Stimulated activated CD4-positive, alpha-beta T cell treated with anti-CD3 and anti-CD28 coated beads, Interleukin-12 subunit alpha, Interleukin-12 subunit beta, amount 100 ng/mL, for 4 hours (primary cell): ENCODE data around the gene NMBR.
"Not testable (repeated sequence)": the region's sequence is repeated elsewhere in the genome, so short reads cannot be mapped to it uniquely, and the experiment has no call there.

ENCODE experiments used
- DNase-seq: peaks from one replicate; pipeline ENCODE4 v3.0.0-alpha.2; 2020

The NMBR gene

DNA sequence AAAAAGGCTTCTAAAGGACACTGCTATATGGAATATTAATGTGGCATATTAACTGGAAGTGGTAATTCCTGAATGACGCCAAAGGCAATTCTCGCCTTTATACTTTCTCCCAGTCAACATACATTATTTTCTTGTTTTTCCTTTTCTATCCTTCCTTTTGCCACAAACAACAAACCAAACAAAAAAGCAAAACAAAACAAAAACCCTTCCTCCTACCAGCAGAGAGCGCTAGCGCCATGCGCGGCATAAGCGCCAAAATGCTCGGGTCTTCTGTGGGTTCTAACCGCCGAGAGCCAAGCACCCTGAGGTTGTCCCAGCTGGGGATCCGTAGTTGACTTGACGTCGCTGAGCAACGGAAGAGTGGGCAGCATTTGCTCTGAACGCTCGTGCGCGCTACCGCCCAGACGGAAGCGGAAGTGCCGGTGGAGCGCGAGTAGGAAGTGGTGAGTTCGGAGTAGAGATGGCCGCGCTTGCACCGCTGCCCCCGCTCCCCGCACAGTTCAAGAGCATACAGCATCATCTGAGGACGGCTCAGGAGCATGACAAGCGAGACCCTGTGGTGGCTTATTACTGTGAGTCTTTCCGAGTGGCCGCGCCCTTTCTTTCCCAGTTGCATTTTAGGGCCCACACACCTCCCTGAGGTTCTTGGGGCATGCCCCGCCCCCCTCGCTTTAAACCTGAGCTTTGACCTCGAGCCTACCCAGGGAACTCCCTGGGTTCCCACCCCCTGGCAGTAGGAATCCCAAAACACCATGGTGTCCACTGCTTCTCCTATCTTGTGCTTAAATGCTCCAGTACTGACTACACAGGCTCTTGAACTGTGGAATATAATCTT, at the start of gene NMBR, which contains the start of gene VTA1:
TSS of gene NMBR (minus strand) at position 295 of the 835 bp plus-strand sequence. CDS start 58,464 bp downstream, outside the sequence.
TSS of gene VTA1 (plus strand) at position 436 of the 835 bp plus-strand sequence. CDS start at position 461, 25 bp downstream.
- DNase-seq = peak; percentile 90

DNA sequence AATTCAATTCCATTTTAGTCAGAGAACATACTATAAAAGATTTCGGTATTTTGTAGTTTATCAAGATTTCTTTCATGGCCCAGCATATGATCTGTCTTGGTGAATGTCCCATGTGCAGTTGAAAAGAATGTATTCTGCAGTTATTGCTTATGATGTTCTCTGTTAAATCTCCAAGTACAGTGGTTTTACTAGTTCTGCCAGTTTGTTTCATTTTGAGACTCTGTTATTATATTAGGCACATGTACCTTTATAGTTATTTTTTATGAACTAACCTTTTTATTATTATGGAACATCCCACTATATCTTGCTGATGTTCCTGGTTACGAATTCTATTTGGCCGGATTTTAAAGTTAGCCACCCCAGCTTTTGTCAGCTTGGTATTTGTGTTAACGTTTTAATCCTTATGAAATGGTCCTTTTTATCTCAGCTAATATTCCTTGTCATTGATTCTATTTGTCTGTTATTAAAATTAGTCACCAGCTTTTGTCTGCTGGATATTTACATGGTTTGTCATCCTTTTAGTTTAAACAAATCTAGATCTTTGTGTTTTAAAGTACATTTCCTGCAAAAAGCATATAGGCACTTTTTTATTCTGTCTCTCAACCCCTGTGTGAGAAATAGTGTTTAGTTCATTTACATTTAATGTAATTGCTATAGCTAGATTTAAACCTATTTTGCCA, 49.1 kb upstream of the NMBR start:
- no peak for DNase-seq

DNA sequence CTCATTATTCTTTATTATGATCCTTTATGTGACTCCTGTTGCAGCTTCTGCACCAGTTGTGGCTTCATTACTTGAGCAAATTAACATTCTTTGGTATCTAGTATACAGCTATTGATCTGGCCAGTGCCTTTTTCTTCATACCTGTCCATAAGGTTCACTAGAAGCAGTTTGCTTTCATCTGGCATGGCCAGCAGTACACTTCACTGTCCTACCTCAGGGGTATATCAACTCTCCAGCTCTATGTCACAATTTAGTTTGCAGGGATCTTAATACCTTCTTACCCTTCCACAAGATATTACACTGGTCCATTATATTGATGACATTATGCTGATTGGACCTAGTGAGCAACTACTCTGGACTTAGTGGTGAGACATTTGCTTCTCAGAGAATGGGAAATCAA, 46.7 kb upstream of the NMBR start:
- DNase-seq = no peak

DNA sequence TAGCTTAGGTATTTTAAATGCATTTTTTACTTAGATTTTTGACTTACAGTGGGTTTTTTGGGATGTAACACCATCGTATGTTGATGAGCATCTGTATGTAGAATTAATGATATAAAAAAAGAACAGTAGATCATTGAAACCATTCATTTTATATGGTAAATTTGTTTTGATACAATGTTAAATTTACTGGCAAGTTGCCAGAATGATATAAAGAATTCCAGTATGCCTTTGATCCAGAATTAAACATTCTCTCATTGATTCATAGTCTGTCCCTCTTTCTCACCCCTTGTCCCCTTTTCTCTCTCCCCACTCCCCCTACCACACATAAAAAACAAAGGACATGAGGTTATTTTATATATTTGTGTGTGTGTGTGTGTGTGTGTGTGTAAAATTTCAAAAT, 45.4 kb upstream of the NMBR start:
- no peak for DNase-seq

DNA sequence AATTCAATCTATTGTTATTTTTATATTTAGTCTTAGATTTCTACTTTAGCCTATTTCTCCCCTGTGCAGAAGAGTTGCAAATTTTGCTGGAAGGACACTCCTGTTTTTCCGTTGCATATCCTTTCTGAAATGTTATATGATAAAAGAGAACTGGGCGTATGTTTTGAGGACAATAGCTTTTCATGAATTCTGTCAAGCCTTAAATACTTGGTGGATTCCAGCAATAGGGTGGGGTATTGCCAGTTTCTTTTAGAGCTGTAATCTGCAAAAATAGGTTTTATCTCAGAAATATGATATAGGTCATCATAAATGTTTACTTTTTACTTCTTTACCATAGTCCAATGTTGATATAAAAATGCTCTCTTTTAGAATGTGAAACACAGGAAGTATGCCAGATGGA, 42.1 kb upstream of the NMBR start:
- DNase-seq = no peak

DNA sequence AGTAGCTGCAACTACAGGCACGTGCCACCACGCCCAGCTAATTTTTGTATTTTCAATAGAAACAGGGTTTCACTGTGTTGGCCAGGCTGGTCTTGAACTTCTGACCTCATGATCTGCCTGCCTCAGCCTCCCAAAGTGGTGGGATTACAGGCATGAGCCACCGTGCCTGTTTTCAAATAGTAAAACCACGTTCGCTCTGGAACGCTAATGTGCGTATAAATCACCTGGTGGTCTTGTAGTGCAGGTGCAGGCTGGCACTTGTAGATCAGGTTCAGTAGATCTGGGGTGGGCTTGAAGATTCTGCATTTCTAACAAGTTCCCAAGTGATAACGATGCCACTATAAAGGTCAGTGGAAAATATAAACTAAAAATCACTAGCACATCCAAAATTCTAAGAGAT, 41.4 kb upstream of the NMBR start:
- DNase-seq = not testable (repeated sequence)

DNA sequence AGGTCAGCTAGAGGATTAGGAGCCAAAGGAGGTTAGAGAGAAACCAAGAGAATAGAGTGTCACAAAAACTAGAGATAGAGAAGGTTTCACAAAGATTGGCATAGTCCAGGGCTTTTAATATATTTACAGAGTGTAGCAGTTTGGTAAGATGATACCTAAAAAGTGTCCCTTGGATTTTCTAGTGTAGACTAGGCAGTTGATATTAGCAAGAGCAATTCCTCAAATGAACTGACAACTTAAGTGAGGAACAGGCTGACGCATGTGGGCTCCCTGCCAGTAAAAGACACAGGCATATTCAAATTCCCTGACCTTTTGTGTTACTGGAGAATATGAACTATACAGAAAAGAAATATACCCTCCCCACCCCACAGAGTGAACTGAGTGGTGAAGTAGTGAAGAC, 40.3 kb upstream of the NMBR start:
- DNase-seq = no peak

DNA sequence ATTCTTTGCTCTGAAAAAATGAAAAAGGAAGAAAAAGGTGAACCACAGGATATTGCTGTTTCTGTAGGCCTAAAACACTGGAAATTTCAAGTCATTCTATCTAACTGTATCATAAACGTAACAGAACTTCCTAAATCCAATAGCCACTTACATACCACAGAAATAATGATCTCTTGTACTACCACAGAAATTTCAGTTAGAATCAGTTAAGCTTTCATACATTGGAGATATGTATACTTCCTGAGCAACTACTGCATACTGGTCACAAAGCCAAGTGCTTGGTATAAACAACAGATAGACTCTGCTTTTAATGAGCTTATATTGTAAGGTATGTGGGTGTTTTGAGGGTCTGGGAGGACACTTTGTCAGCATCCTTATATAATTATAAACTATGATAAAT, 38.7 kb upstream of the NMBR start:
- DNase-seq = no peak

DNA sequence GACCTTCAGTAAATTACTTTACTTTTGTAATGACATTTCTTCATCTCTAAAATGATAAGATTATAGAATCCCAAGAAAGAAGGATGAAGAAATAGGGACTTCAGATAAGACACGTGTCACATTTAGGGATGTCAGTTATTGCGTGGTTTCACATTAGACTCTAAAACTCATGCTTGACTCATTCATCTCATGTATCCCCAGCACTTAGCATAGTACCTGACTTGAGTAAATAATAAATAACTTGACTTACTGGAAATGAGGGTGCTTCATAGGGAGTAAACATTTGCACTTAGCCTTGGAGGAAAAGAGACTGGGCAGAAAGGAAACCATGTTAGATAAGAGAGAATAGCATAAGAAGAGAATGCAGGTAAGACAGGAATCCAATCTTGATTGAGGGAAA, 37.4 kb upstream of the NMBR start:
- DNase-seq = no peak

DNA sequence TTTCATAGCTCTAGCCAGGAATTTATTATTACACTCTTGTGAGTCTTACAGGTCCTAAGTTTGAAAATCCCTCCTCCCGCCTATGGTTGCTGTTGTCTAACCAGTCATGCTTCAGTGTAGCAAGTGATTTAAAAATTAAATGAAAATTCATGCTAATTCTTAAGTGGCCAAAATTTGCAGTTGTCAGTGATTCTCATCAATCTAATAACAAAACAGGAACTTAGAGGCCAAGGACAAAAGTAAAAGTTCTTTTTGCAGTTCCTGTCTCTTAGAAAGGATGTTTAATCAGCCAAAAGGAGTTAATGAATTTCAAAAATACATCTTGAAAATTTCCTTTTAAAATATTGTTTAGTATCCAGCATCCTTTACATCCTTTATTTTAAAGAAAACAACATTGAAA, 36.4 kb upstream of the NMBR start:
- no peak for DNase-seq

DNA sequence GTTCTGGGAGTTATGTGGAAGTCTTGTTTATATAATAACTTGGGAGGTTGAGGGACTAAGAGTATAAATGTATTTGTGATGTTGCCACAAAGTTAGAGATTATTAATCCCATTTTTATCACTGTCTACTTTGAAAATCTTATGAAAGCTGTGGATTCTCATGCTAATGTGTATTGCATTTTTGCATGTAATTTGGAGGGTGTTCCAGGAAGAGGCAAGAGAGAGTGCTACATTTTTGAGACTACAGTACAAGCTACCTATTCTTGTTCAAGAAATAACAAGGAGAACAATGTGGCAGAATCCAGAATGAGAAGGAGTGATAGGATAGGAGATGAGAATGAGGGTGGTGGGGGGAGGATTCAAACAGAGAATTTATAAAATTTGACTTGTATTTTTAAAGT, 35.1 kb upstream of the NMBR start:
- no peak for DNase-seq

DNA sequence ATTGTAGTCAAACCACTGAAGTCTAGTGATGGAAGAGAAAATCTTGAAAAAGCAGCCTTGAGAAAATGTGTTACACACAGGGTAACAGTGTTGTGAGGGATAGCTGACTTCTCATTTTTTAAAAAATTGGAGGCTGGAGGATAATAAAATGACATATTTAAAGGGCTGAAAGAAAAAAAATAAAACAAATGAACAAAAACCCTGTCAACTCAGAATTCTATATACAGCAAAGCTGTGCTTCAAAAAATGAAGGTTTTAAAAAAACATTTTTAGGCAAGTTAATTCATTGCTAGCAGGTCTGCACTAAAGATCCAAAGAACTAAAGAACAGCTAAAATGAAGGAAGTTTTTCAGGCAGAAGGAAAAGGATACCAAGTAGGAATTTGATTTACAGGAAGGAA, 31.2 kb upstream of the NMBR start:
- DNase-seq = no peak

DNA sequence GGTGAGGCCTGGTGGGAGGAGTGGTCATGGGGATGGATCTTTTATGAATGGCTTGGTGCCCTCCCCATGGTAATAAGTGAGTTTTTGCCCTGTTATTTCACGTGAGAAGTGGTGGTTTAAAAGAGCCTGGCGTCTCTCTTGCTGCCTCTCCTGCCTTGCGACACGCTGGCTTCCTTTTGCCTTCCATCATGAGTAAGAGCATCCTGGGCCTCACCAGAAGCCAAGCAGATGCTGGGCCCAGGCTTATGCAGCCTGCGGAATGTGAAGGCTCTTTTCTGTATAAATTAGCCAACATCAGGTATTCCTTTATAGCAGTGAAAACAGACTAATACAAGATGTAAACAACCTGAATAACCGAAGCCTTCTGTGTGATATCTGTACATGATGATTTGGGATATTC, 27.8 kb upstream of the NMBR start:
- no peak for DNase-seq

DNA sequence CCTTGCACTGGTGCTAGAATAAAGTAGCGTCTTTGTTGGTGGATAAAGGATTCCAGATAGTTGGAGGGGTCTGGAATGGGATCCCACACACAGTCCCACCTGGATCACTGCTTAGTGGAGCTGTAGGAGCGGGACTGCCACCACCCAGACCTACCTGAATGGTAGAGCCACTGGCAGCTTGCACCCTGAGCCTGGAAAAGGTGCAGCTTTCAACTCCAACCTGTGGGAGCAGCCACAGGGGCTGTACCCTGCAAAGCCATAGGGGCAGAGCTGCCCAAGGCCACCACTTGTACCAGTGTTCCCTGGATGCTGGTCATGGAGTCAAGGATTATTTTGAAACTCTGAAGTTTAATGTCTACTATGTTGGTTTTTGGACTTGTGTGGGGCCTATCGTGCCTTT, 27.1 kb upstream of the NMBR start:
- no peak for DNase-seq

DNA sequence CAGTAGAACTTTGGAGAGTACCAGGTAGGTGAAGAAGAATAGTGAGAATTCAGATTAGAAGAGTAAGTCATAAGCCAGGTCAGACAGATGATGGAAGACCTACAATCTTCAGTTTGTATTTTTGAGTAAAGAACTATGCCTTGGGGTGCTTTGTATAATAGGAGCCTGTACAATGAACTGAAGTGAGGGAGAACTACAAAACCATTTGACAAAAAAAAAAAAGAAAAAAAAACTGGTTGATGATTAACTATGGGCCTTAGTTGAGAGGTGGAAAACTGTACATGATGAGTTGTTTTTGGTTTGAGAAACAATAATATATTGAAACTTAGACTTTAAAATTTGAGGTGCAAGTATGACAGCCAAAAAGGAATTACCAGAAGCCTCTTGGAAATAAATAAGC, 25.8 kb upstream of the NMBR start:
- no peak for DNase-seq

DNA sequence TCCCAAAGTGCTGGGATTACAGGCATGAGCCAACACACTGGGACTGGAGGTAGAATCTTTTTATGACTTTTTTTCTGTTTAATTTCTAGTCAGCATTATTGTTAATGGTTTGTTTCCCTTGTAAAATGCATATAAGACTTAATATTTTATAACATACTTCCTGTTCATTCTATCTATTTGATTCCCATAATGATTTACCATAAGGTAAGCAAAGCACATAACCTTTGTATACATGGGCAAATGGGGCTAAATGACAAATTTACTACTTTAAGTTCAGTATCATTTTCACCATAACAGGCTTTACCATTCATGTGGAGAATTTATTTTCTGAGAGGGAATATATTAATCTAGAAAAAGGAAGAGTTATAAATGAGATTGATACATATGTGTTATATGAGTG, 24.4 kb upstream of the NMBR start:
- DNase-seq = no peak

DNA sequence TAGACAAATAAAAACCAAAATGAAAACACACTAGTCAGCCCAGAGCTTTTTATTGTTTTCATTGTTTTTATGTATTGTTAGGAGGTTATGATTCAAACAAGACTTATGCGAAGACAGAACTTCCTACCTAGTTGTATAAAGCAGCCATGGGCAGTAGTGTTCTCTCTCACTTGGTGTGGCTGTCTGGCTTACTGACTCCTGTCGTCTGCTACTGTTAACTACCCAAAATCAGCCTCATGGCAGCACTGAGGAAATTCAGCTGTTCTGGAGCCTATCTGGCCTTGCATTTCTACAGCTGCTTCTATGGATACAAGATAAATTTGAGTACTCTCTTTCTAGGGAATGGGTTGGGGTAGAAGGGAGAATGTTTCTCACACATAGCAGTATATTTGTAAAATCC, 20.6 kb upstream of the NMBR start:
- DNase-seq = no peak

DNA sequence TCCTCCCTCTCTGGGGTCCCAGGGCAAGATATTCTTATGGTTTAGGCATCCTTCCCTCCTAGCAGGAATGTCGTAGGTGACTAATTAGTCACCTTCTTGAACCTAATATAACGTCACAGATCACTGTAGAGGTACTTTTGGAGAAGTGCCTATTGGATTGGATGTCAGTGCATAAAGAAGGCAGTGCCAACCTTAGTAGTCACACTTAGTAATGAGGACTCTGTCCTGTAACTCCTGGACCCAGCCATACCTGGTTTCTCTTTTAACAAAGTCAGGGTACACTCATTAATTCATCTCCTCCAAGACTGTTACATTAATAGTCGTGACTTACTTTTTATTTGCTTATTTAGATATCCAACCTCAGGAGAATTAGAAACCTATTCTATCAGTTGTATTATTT, 20.1 kb upstream of the NMBR start:
- no peak for DNase-seq

DNA sequence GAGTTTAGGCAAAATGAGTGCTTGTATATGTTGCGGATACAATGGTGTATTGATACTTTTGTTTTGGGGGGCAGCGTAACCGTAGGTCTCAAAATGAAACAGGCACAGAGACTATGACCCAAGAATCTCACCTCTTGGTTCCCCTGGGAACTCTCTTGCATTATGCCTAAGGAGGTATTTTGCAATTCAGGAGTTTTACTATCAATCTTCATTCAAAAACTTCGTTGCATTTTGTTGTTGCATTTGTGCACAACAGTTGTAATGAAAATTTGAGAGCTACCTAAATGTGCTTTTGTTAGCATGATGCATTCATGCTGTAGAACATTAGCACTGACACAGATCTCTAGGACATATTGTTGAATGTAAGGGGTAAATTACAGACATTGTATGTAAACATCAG, 18.3 kb upstream of the NMBR start:
- no peak for DNase-seq

DNA sequence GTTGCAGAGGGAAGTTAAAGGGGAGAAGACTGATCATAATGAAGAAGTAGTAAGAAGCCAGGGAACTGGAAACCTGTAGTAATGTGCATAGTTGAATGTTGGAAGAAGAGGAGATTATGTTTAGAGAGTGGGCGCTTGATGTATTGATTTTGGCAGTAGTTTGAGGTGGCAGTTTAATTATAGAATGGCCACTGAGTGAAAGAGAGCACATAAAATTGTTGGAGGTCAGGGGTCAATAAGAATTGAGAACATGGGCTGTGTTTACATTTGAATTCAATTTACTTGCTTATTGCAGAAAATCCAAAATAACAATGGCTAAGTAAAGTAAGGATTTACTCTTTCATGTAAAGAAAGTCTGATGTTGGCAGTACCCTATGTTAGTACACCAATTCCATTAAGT, 15.9 kb upstream of the NMBR start:
- no peak for DNase-seq

DNA sequence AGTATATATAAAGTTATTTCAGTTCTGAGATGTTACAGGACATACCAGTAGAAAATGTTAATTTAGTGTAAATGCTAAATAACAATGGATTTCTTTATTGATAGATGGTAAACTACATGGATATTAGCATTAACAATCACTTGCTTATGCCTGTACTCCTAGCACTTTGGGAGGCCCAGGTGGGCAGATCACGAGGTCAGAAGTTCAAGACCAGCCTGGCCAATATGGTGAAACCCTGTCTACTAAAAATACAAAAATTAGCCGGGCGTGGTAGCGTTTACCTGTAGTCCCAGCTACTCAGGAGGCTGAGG, 9.8 kb upstream of the NMBR start:
- DNase-seq = not testable (repeated sequence)

DNA sequence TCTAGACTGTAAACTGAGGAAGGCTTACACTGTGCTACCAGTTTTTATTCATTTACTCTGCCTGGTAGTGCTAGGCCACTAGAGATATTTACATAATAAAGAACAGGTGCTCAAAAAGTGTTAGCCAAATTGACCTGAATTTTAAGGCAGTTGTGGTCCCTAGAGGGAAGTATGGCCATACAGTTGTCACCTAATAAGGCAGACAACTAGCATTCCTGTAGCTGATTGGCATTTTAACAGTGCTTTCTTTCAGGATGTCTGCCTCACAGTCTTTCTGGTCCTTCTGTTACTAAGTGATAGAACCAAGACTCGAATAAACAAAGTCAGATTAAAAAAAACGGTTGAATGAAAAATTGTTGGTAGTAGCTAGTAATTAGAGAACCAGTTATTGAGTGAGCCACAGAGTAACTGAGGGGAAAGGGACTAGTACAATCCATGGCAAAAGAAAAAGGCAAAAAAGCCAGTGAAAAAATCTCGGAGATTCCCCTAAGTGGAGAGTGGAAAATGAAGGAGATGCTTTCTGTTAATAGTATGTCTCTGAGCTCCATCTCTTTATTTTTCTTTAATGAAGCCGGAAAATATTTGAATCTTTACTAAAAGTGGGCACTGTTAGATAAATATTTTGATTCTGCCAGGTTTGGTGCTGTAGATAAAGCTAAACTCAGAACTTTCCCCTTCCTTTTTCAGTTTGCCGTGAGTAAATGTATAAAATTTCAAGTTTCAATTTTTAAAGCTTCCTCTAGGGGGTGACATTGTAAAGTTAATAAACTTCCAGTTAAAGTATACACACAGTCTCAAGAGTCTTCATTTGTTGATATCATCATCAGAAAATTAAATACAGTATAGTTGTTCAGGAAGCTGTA, 9.2 kb upstream of the NMBR start:
- DNase-seq = no peak

DNA sequence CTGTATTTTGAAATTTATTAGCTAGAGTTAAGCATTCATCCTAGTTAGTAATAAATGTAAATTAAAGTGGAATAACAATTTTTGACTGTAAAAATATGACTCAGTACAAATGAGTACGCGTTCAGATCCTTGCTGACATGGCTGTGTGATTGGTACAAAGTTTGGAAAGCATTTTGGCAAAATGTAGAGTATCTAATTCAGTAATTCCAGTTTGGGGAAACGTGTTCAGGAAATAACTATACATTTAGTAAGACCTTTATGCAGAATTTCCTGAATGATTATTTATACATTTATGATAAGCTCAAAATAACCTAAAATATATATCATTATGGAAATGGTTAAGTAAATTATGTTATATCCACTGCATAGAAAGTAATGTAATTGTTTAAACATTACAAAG, 8.2 kb upstream of the NMBR start:
- DNase-seq = no peak

DNA sequence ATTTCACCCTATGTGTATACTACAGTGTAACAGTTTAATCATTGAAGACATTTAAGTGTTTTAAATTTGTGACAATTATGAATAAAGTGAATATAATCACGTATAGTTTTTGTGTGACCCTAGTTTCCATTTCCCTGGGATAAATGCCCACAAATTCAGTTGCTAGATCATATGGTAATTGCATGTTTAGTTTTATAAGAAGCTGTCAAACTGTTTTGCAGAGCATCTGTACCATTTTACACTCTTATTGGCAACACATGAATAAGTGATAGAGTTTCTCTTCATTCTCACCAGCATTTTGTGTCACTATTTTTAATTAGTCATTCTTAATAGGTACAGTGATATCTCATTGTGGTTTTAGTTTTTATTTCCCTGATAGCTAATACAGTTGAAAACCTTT, 7.4 kb upstream of the NMBR start:
- no peak for DNase-seq
